Measurements from ENCODE around the gene FAM227B.
"Not testable (repeated sequence)": the region's sequence is repeated elsewhere in the genome, so short reads cannot be mapped to it uniquely, and the experiment has no call there.

FAM227B gene

GRCh38 chr15:49354439-49354838, 266.2 kb downstream of the FAM227B start:
- DNase-seq, result not testable (repeated sequence)

DNA sequence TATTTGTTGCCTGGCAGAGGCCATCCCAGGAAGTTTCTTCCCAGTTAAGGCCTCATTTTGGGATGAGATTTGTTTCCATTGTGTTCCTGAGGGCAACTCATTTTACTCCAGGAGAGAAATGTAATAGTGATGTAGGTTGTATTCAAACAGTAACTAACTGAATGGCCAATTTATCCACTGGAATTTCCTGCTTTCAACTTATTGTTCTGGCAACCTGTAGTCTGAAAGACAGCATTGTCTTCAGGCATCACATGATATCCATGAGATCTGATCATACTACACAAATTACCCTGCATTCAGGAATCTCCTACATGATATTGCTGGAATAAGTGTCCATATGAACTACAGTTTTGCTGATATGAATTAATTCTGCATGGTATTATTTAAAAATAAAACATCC, 277.1 kb downstream of the FAM227B start:
- DNase-seq, result no peak

- no peak for DNase-seq
These were observed 281.0 kb downstream of the FAM227B start for GRCh38 chr15:49339656-49340055.

- no peak for DNase-seq
These were observed 288.7 kb downstream of the FAM227B start for GRCh38 chr15:49331951-49332350.

DNA sequence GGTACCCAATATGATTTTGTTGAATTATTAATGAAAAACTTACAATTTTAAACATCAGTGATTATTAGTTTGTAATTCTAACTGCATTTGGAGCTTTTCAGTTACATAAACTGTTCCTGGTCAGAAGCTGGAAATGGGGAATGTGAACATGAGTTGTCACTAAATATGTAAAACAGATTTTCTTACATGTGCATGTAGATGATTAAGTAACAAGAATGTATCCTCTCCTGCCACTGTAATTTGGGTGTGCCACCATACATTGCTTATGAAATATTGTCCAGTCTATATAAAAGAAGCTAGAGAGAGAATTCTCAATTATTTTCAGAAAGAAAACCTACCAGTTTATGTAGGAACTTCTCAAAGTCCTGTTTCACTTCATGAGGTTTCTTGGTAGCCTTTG, 289.2 kb downstream of the FAM227B start:
- no peak for DNase-seq

DNA sequence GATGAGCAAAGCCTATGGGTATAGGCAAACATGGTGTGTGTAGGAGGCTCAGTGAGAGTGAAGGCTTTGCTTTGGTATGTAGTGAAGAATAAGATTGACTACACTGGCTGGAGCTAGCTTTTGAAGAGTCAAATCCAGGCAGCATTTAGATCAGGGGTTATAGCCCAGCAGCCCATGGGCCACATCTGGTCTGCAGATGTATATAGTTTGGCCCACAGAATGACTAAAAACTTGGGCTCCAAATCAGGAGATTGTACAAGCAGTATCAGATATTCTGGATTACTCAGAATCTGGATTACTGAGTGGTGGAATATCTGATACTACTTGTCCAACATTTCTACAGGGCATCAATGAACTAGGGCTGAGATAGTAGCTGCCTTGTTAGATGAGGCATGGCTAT, 290.5 kb downstream of the FAM227B start:
- no peak for DNase-seq

DNA sequence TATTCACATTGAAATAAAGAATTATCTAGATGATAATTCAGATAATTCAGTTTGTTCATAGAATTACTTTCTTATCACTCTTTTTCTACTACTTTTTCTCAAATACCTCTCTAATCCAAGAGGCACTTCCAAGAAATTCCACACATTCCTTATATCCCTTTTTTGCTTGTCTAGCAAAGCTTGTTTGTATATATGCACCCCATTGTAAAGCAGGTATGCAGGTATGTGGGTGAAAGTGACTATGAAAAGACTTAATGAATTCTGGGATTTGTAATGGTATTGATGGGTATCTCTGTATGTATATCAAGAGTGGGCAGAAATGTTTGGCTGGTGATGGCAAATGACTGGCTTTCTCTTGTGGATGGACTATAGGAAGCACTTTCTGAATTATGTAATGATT, 291.7 kb downstream of the FAM227B start:
- DNase-seq, result no peak

- no peak for DNase-seq
These were observed 292.7 kb downstream of the FAM227B start for GRCh38 chr15:49327927-49328326.

DNA sequence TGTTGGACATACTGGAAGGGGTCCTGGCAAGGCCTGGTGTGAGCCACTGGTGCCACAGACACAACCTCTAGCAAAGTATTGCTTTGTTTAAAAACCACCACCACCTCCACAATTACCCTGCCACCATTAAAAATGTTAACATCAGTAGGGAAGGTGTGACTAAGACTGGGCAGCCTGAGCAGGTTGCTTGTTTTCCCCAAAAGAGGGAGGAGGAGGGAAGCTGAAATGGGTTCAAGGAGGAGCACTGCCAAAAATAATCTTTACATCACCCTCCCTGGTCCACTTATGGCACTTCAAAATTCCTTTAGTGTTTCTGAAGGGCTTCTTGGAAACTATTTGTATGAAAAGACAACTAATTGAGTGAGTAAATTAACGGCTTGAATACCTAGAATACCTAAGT, 297.4 kb downstream of the FAM227B start:
- DNase-seq, result no peak

DNA sequence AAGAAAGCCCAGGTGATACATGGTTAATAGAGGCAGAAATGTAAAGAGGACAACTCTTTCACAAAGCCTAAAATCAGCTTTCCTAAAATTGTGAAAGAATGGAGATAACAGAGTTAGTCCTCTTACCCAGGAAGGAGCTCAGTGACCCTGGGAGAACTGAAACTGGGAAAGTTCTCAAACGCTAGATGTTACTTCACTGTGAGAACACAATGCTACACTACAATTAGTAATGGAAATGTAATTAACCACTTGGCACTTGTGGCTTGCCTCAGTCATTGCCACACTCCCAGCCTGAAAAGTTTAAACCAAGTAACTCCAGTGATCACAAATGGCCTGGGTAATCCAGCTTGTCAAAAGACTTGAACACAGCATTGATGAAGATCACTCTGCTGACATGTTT, 300.3 kb downstream of the FAM227B start:
- no peak for DNase-seq

DNA sequence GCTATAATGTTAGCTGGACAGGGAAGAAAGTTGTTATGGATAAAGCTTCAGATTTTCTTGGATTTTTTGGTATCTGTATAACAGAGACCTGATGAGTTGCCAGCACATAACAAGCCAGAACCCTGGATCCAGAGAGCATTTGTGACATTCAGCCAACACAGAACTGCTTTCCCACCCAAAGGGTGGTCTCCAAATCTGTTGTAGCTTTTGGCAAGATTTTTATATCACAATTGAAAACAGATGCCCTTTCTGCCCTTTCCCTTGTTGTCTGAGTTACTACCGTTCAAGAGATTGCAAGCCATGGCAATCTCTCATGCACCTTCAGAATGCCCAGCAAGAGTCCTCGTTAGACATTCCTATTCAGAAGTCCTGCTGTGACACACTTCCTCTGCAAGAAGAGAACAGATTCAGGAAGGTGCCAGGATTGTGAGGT, 305.2 kb downstream of the FAM227B start:
- DNase-seq, result no peak

- DNase-seq, result no peak
These were observed 305.9 kb downstream of the FAM227B start for GRCh38 chr15:49314716-49315115.

DNA sequence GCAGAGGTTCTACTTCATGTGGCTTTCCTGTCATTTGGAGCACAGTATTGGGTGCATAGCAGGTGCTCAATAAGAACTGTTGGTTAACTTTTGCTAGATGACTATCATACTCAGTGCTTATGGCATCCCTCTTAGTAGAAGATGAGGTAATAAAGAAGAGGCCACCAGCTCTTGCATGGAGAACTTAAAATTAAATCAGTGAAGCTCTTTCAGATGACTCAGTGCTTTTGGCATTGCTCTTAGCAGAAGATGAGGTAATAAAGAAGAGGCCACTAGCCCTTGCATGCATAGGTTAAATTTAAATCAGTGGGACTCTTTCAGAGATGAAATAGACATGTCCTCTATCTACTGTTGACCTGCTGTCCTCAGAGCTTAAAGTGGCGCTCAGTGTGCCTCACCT, 307.0 kb downstream of the FAM227B start:
- DNase-seq, result no peak

DNA sequence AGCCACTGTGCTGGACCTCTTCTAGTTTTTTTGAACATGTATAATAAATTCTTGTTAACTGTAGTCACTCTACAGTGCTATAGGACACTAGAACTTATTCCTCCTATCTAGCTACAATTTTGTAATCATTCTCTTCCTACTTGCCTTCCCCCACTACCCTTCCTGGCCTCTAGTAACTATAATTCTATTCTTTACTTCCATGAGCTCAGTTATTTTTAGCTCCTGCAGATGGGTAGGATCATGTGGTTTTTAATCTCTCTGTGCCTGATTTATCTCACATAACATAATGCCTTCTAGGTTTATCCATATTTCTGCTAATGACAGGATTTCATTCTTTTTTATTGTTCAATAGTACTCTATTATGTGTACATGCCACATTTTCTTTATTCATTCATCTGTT, 310.7 kb downstream of the FAM227B start:
- no peak for DNase-seq

GRCh38 chr15:49308686-49309085, 311.9 kb downstream of the FAM227B start:
- DNase-seq, result no peak

DNA sequence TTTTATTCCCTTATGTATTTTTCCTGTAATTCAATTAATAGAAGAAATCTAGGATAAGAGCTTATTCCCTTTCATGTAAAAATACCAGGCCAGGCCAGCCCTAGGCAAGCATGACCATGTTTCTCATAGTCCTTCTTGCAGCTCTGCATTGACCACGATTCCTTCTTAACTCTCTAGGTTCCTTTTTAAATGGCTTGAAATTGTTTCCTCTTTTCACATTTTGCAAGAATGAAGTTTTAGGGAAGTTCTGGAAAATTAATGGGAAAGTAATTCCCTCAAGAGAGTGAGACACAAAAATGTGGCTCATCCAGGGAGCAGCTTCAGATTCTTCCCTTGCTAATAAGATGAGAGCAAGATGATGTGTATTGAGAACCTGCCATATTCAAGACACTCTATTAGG, 314.1 kb downstream of the FAM227B start:
- no peak for DNase-seq

DNA sequence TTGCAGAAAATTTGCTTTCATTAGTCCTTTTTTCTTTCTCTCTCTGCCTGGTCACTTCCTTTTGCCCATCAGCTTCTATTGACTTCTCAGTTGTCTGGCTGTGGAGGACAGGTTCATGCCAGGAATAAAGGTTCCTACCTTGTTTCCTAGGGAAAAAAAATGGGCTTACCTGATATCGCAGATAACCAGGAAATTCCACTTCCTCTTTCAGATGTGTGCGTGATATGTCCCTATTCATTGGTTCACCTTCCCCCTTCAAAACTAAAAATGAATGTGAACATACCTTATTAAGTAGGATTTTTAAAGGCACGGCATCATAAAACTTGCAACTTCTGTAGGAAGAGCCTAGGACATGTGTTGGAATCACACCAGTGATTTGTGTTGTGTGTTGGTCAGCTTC, 317.6 kb downstream of the FAM227B start:
- no peak for DNase-seq

- DNase-seq, result no peak
These were observed 319.1 kb downstream of the FAM227B start for GRCh38 chr15:49301562-49301961.

DNA sequence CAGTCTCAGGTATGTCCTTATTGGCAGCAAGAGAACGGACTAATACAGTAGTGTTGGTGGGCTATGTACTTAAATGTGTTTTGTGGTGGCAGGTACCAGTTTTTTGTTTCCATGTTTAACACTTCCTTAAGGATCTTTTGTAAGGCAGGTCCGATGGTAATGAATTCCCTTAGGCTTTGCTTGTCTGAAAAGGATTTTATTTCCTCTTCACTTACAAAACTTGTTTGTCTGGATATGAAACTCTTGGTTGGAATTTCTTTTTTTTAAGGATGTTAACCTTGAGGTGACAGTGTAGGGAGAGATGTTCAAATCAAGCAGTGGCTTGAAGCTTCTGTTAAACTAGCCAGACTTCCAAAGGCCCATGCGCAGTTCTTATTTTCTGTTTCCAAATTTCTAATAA, 319.8 kb downstream of the FAM227B start:
- DNase-seq, result no peak

GRCh38 chr15:49297584-49297983, 323.0 kb downstream of the FAM227B start:
- no peak for DNase-seq

DNA sequence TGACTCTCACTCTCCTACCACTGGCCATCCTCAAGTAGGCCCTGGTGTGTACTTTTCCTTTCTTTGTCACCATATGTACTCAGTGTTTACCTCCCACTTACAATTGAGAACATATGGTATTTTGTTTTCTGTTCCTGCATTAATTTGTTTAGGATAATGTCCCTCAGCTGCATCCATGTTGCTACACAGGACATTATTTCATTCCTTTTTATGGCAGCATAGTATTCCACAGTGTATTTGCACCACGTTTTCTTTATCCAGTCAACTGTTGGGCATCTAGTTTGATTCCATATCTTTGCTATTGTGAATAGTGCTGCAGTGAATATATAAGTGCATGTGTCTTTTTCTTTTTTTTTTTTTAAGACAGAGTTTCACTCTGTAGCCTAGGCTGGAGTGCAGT, 324.4 kb downstream of the FAM227B start:
- DNase-seq, result no peak

DNA sequence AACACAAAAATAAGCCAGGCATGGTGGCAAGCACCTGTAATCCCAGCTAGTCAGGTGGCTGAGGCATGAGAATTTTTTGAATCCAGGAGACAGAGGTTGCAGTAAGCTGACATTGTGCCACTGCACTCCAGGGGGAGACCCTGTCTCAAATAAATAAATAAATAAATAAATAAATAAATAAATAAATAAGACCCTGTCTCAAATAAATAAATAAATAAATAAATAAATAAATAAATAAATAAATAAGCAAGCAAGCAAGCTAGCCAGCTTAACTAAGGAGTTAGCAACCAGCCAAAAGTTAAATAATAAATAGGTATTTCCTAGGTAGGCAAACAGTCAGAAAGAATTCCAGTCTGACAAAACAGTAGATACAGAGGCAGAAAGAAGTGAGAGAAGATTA, 326.7 kb downstream of the FAM227B start:
- DNase-seq, result no peak

DNA sequence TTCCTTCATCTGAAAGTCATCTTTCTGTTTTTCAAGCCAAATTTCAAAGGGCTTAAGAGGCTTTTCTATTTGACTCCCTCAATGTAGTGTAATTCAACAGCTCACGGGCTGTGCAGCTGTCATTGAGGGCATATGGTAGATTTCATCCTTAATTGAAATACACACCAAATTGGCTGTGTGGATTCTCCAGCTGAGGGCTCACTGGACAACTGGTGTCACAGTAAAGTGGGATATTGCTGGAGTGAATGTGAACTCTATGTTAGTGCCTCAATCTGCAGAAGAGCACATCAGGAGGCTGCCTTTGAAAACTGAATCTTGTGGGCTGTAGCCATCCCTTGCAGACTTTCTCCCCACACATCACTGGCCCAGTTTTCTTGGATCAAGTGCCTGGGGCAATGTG, 330.4 kb downstream of the FAM227B start:
- no peak for DNase-seq

DNA sequence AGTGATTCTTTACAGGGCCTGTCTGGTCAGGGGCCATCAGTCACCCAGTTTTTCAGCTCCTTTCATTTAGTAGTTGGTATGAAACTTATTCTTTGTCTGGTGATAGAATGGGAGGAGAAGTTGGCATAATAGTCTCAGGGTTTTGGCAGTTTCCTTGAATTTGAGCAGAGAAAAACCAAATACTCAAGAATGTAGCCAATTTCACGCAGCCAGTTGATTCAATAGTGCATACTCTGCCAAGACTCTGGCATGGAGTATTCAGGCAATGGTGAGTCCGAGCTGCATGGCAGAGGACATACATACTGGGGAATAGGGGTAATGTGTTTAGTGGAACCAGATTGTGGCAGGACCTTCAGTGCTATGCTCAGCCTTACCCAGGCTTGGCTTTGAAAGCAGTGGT, 332.2 kb downstream of the FAM227B start:
- DNase-seq, result no peak

GRCh38 chr15:49287481-49287880, 333.1 kb downstream of the FAM227B start:
- DNase-seq, result no peak

All from GDM1 (cell line).